Spinal cord (tissue), 10 donors: ENCODE results near the gene AGO3. TPM values are rescaled to one million over a fixed set of nuclear protein-coding genes. Genes with fewer than 3 reads are reported as not detected.

Experiments
- DNase-seq, 6 donors: peaks; one replicate each; pipeline versions ENCODE4 v3.0.0 to v3.0.0-alpha.2; 2013 to 2015; ENCODE audit warnings: low spot score in 6 of 6, low read depth in 4 of 6
- H3K27ac ChIP-seq: one replicate; pipeline ENCODE4 v1.5.1; 2013; ENCODE audit warnings: low read depth, low read length, control low read depth
- H3K27me3 ChIP-seq: one replicate; pipeline ENCODE4 v1.6.1; 2013; ENCODE audit warnings: low read length; ENCODE audit not compliant: control insufficient read depth, insufficient read depth
- H3K36me3 ChIP-seq: one replicate; pipeline ENCODE4 v1.6.1; 2013; ENCODE audit warnings: low read length; ENCODE audit not compliant: control insufficient read depth, insufficient read depth
- H3K4me1 ChIP-seq: one replicate; pipeline ENCODE4 v1.6.1; 2013; ENCODE audit warnings: low read length; ENCODE audit not compliant: control insufficient read depth, insufficient read depth
- H3K4me3 ChIP-seq: one replicate; pipeline ENCODE4 v1.5.1; 2013; ENCODE audit warnings: low read depth, low read length, control low read depth
- H3K9me3 ChIP-seq: one replicate; pipeline ENCODE4 v1.6.1; 2013; ENCODE audit warnings: low read length; ENCODE audit not compliant: control insufficient read depth, insufficient read depth
- WGBS: methylation state at CpG from one replicate; pipeline ENCODE4 v1.1.5; 2013; ENCODE audit warnings: missing lambda C conversion rate; ENCODE audit not compliant: insufficient coverage; 5-methylcytosine and 5-hydroxymethylcytosine counted together
- polyA plus RNA-seq, 2 donors: library from polyadenylated mRNA; unstranded; fragments of 120-200 nt; gene quantifications; one replicate each; pipeline ENCODE4 v1.2.1, GENCODE V29; 2013; ENCODE audit not compliant: insufficient read length in 2 of 2
- total RNA-seq, 2 donors: library from RNA; depleted of rRNA in 1 of 2; stranded (reverse); fragments of 120-200 nt in 1 of 2; fragments of >200 nt in 1 of 2; gene quantifications; one replicate each; pipeline versions ENCODE4 v1.2.3 to v1.2.4, GENCODE V29; 2013 to 2014
- donor health status: healthy.

AGO3 gene
- total and polyA plus RNA-seq, 4 donors = 11.5 to 33.7 (median 24.3) TPM

- DNase-seq = no peak
- Histone ChIP-seq H3K27me3 (no peaks in the 10 kb centered on the region), H3K4me1 (peaks cover 49% of the 10 kb centered on the region), H3K36me3 (peaks cover 58% of the 10 kb centered on the region), H3K27ac (no peak overlapping the region), H3K4me3 (no peak overlapping the region), H3K9me3 (no peaks in the 10 kb centered on the region)
- WGBS = 93% methylated on average over 33 of the region's 33 CpGs
Observed at GRCh38 chr1:36097693-36098585, 167.0 kb downstream of the AGO3 start.

- Histone ChIP-seq H3K9me3 (no peaks in the 10 kb centered on the region), H3K4me3 (no peak overlapping the region), H3K4me1 (peaks cover 41% of the 10 kb centered on the region), H3K27ac (no peak overlapping the region), H3K36me3 (peaks cover 49% of the 10 kb centered on the region), H3K27me3 (no peaks in the 10 kb centered on the region)
- no peak for DNase-seq
- 86% methylated on average over 13 of the region's 13 CpGs for WGBS
Observed at GRCh38 chr1:36098650-36099365, 167.9 kb downstream of the AGO3 start.

GRCh38 chr1:36099681-36100341 lies 168.9 kb downstream of the AGO3 start:
- peaks cover 31% of the 10 kb centered on the region for H3K4me1 ChIP-seq
- H3K4me3 ChIP-seq = no peak overlapping the region
- H3K9me3 ChIP-seq = no peaks in the 10 kb centered on the region
- no peak overlapping the region for H3K27ac ChIP-seq
- peak in 4 of 6 donors; percentile 47 to 93 (median 73) for DNase-seq
- 43% methylated on average over 17 of the region's 18 CpGs for WGBS
- no peaks in the 10 kb centered on the region for H3K27me3 ChIP-seq
- H3K36me3 ChIP-seq = peaks cover 39% of the 10 kb centered on the region

GRCh38 chr1:36100376-36100775 lies 169.5 kb downstream of the AGO3 start:
- WGBS = 81% methylated on average over 6 of the region's 6 CpGs
- Histone ChIP-seq H3K27ac (no peak overlapping the region), H3K9me3 (no peaks in the 10 kb centered on the region), H3K4me3 (no peak overlapping the region), H3K4me1 (peaks cover 28% of the 10 kb centered on the region), H3K36me3 (peaks cover 37% of the 10 kb centered on the region), H3K27me3 (no peaks in the 10 kb centered on the region)
- DNase-seq = no peak

- Histone ChIP-seq H3K27me3 (no peaks in the 10 kb centered on the region), H3K4me3 (no peak overlapping the region), H3K27ac (no peak overlapping the region), H3K4me1 (peaks cover 23% of the 10 kb centered on the region), H3K36me3 (peaks cover 27% of the 10 kb centered on the region), H3K9me3 (no peaks in the 10 kb centered on the region)
- DNase-seq = no peak
- WGBS = 94% methylated on average over 2 of the region's 5 CpGs
Observed at GRCh38 chr1:36101546-36101945, 170.6 kb downstream of the AGO3 start.

GRCh38 chr1:36106269-36106668 lies 175.4 kb downstream of the AGO3 start:
- no peaks in the 10 kb centered on the region for H3K27me3 ChIP-seq
- no peaks in the 10 kb centered on the region for H3K36me3 ChIP-seq
- H3K9me3 ChIP-seq = no peaks in the 10 kb centered on the region
- no peaks in the 10 kb centered on the region for H3K4me1 ChIP-seq
- no peak for DNase-seq
- H3K27ac ChIP-seq = no peak overlapping the region
- 36% methylated on average over 3 of the region's 5 CpGs for WGBS
- no peak overlapping the region for H3K4me3 ChIP-seq

GRCh38 chr1:36107394-36107793 lies 176.5 kb downstream of the AGO3 start:
- Histone ChIP-seq H3K27ac (no peak overlapping the region), H3K4me1 (no peaks in the 10 kb centered on the region), H3K36me3 (no peaks in the 10 kb centered on the region), H3K4me3 (no peak overlapping the region), H3K9me3 (no peaks in the 10 kb centered on the region), H3K27me3 (no peaks in the 10 kb centered on the region)
- DNase-seq = no peak
- 84% methylated on average over 7 of the region's 9 CpGs for WGBS

GRCh38 chr1:36108314-36108713 lies 177.4 kb downstream of the AGO3 start:
- Histone ChIP-seq H3K27ac (no peak overlapping the region), H3K4me3 (no peak overlapping the region), H3K9me3 (no peaks in the 10 kb centered on the region), H3K36me3 (no peaks in the 10 kb centered on the region), H3K27me3 (no peaks in the 10 kb centered on the region), H3K4me1 (no peaks in the 10 kb centered on the region)
- no peak for DNase-seq
- 74% methylated on average over 11 of the region's 14 CpGs for WGBS

- DNase-seq = no peak
- Histone ChIP-seq H3K27ac (no peak overlapping the region), H3K36me3 (no peaks in the 10 kb centered on the region), H3K4me3 (no peak overlapping the region), H3K9me3 (no peaks in the 10 kb centered on the region), H3K27me3 (no peaks in the 10 kb centered on the region), H3K4me1 (no peaks in the 10 kb centered on the region)
- WGBS = 88% methylated on average over 8 of the region's 11 CpGs
Observed at GRCh38 chr1:36109041-36109679, 178.3 kb downstream of the AGO3 start.
